ENCODE data around the gene NLRP13.

DNA sequence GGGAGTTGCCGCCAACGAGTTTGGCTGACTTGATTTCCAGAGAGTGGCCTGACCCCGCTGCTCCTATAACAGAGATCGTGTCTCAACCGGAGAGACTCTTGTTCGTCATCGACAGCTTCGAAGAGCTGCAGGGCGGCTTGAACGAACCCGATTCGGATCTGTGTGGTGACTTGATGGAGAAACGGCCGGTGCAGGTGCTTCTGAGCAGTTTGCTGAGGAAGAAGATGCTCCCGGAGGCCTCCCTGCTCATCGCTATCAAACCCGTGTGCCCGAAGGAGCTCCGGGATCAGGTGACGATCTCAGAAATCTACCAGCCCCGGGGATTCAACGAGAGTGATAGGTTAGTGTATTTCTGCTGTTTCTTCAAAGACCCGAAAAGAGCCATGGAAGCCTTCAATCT lies 74.2 kb downstream of the NLRP13 start:
- TF ChIP-seq CTCF (IDR thresholded peaks at IDR 0.05) (no peak), CEBPB (IDR thresholded peaks at IDR 0.05) (no peak), EHF (CRISPR knock-in tag; IDR thresholded peaks at IDR 0.05) (no peak), CHD2 (IDR thresholded peaks at IDR 0.05; ENCODE audit: low read length, partially characterized antibody) (no peak), BHLHE40 (IDR thresholded peaks at IDR 0.05; ENCODE audit: low read depth, low read length) (no peak), EP300 (IDR thresholded peaks at IDR 0.05) (no peak), JUN (IDR thresholded peaks at IDR 0.05) (no peak)
- TF ChIP-seq, protein P1, sequence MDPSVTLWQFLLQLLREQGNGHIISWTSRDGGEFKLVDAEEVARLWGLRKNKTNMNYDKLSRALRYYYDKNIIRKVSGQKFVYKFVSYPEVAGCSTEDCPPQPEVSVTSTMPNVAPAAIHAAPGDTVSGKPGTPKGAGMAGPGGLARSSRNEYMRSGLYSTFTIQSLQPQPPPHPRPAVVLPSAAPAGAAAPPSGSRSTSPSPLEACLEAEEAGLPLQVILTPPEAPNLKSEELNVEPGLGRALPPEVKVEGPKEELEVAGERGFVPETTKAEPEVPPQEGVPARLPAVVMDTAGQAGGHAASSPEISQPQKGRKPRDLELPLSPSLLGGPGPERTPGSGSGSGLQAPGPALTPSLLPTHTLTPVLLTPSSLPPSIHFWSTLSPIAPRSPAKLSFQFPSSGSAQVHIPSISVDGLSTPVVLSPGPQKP (IDR thresholded peaks at IDR 0.05; ENCODE audit: low read depth, low read length): no peak
